GM18511 (cell line): Measurements from ENCODE around the gene FHIT.

ENCODE experiments used
- ATAC-seq: cut with Tn5 transposase; IDR thresholded peaks from one replicate; pipeline ENCODE4 v1.9.1; 2021; ENCODE audit warnings: mild to moderate bottlenecking, moderate library complexity; ENCODE audit not compliant: unreplicated experiment

FHIT gene

GRCh38 chr3:60779637-60780036 lies 471.6 kb downstream of the FHIT start:
- ATAC-seq, result no peak

GRCh38 chr3:60775985-60776384 lies 475.3 kb downstream of the FHIT start:
- ATAC-seq, result no peak

GRCh38 chr3:60774617-60775016 lies 476.6 kb downstream of the FHIT start:
- no peak for ATAC-seq

GRCh38 chr3:60772584-60772983 lies 478.7 kb downstream of the FHIT start:
- ATAC-seq, result no peak

GRCh38 chr3:60771766-60772165 lies 479.5 kb downstream of the FHIT start:
- no peak for ATAC-seq

GRCh38 chr3:60770532-60770931 lies 480.7 kb downstream of the FHIT start:
- ATAC-seq, result no peak

- no peak for ATAC-seq
Measured at GRCh38 chr3:60767536-60767935, 483.7 kb downstream of the FHIT start.

- ATAC-seq, result no peak
Measured at GRCh38 chr3:60765776-60766175, 485.5 kb downstream of the FHIT start.

- ATAC-seq, result no peak
Measured at GRCh38 chr3:60764870-60765269, 486.4 kb downstream of the FHIT start.

GRCh38 chr3:60760145-60760544 lies 491.1 kb downstream of the FHIT start:
- no peak for ATAC-seq

GRCh38 chr3:60759439-60759838 lies 491.8 kb downstream of the FHIT start:
- no peak for ATAC-seq

GRCh38 chr3:60758831-60759230 lies 492.4 kb downstream of the FHIT start:
- no peak for ATAC-seq

- no peak for ATAC-seq
Measured at GRCh38 chr3:60758171-60758570, 493.1 kb downstream of the FHIT start.

- ATAC-seq, result no peak
Measured at GRCh38 chr3:60757724-60758123, 493.5 kb downstream of the FHIT start.

GRCh38 chr3:60756241-60757030 lies 494.8 kb downstream of the FHIT start:
- no peak for ATAC-seq

- no peak for ATAC-seq
Measured at GRCh38 chr3:60755094-60755493, 496.2 kb downstream of the FHIT start.

- no peak for ATAC-seq
Measured at GRCh38 chr3:60754617-60755016, 496.6 kb downstream of the FHIT start.

GRCh38 chr3:60752809-60753208 lies 498.4 kb downstream of the FHIT start:
- no peak for ATAC-seq

- ATAC-seq, result no peak
Measured at GRCh38 chr3:60746695-60747416, 504.4 kb downstream of the FHIT start.

- ATAC-seq, result no peak
Measured at GRCh38 chr3:60746043-60746638, 505.1 kb downstream of the FHIT start.

- ATAC-seq, result no peak
Measured at GRCh38 chr3:60743631-60744164, 507.6 kb downstream of the FHIT start.
